ENCODE data around the gene MCTP1.

GRCh38 chr5:95070453-95070852 lies 214.4 kb downstream of the MCTP1 start:
- TF ChIP-seq GATA2 (IDR thresholded peaks at IDR 0.05; ENCODE audit: low read depth, low read length) (no peak), GATA3 (IDR thresholded peaks at IDR 0.05; ENCODE audit: low read depth, low read length) (no peak)
